ENCODE data around the gene TGOLN2. TPM values are rescaled to one million over a fixed set of nuclear protein-coding genes. Genes with fewer than 3 reads are reported as not detected.
A peak's percentile ranks its signal among the peaks of the same experiment; 100 is the strongest.

The TGOLN2 gene
- total and polyA plus RNA-seq, 2 of the 13 experiments (the other 11 are each of a cell fraction or from before 2014, with no cell fraction given) = 99.6 to 155 TPM

DNA sequence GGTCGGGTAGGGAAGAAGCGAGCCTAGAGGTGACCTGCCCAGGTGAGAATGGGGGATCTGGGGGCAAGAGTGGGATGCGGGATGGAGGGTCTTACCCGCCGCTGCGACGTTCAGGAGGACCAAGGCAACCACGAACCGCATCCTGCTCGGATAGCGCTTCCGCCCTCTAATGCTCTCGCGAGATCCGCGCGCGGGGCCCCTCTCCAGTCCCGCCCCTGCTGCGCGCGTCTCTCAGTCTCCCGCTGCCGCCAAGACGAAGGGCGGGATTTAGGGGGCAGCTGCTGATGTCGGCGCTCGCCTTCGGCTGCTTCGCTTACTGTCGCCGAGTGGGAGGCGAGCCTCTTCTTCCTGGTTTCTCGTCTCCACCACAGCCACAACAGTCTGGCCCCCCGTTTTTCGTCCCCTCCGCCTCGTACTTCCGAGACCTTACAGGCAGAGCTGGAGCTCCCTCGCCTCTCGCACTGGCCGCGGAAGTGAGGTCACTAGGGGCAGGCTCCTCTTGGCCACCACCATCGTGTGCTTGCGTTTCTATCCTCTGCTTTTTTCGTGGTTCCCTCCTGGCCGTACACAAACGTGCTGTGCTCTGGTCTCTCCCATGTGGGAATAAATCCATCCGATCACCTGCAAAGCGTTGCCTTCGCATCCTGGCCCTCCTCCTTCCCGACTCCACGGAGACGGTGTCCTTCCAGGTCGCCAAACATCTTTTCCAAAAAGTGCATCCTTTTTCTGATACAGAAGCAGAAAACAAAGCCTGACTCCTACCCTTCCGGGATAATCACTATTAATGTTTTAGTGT, at the start of gene TGOLN2 (continued):
- TF ChIP-seq, protein P1, sequence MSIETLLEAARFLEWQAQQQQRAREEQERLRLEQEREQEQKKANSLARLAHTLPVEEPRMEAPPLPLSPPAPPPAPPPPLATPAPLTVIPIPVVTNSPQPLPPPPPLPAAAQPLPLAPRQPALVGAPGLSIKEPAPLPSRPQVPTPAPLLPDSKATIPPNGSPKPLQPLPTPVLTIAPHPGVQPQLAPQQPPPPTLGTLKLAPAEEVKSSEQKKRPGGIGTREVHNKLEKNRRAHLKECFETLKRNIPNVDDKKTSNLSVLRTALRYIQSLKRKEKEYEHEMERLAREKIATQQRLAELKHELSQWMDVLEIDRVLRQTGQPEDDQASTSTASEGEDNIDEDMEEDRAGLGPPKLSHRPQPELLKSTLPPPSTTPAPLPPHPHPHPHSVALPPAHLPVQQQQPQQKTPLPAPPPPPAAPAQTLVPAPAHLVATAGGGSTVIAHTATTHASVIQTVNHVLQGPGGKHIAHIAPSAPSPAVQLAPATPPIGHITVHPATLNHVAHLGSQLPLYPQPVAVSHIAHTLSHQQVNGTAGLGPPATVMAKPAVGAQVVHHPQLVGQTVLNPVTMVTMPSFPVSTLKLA (IDR thresholded peaks at IDR 0.05) = no peak
- TF ChIP-seq FOXO1 (CRISPR knock-in tag; IDR thresholded peaks at IDR 0.05) = peak; percentile 80
- TF ChIP-seq PRPF4 (IDR thresholded peaks at IDR 0.05; ENCODE audit: low read depth, low read length, poor library complexity, severe bottlenecking) = no peak
- peak; percentile 92 for TF ChIP-seq SAP130 (CRISPR knock-in tag; IDR thresholded peaks at IDR 0.05; ENCODE audit: low read depth)
- TF ChIP-seq ZNF75D (CRISPR knock-in tag; IDR thresholded peaks at IDR 0.05; ENCODE audit: borderline replicate concordance) = peak; percentile 49; the same call in 1 of the 2 replicates
- TF ChIP-seq, protein P2, sequence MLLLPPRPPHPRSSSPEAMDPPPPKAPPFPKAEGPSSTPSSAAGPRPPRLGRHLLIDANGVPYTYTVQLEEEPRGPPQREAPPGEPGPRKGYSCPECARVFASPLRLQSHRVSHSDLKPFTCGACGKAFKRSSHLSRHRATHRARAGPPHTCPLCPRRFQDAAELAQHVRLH (CRISPR knock-in tag; IDR thresholded peaks at IDR 0.05; ENCODE audit: borderline replicate concordance, low read depth) = peak; percentile 98
- TF ChIP-seq, protein P3, sequence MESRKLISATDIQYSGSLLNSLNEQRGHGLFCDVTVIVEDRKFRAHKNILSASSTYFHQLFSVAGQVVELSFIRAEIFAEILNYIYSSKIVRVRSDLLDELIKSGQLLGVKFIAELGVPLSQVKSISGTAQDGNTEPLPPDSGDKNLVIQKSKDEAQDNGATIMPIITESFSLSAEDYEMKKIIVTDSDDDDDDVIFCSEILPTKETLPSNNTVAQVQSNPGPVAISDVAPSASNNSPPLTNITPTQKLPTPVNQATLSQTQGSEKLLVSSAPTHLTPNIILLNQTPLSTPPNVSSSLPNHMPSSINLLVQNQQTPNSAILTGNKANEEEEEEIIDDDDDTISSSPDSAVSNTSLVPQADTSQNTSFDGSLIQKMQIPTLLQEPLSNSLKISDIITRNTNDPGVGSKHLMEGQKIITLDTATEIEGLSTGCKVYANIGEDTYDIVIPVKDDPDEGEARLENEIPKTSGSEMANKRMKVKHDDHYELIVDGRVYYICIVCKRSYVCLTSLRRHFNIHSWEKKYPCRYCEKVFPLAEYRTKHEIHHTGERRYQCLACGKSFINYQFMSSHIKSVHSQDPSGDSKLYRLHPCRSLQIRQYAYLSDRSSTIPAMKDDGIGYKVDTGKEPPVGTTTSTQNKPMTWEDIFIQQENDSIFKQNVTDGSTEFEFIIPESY (CRISPR knock-in tag; IDR thresholded peaks at IDR 0.05) = peak; percentile 38
- TF ChIP-seq MXD4 (CRISPR knock-in tag; IDR thresholded peaks at IDR 0.05) = peak; percentile 92
- TF ChIP-seq REL (CRISPR knock-in tag; conservative IDR thresholded peaks at IDR 0.05) = peak; percentile 89; the same call in 1 of the 2 replicates
- TF ChIP-seq ZNF549 (CRISPR knock-in tag; IDR thresholded peaks at IDR 0.05) = 0 out of 2 replicates have a peak, but pooled peaks have one; percentile 32
- TF ChIP-seq ZNF296 (CRISPR knock-in tag; conservative IDR thresholded peaks at IDR 0.05) = peak; percentile 96
- TF ChIP-seq, protein P4, sequence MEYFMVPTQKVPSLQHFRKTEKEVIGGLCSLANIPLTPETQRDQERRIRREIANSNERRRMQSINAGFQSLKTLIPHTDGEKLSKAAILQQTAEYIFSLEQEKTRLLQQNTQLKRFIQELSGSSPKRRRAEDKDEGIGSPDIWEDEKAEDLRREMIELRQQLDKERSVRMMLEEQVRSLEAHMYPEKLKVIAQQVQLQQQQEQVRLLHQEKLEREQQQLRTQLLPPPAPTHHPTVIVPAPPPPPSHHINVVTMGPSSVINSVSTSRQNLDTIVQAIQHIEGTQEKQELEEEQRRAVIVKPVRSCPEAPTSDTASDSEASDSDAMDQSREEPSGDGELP (IDR thresholded peaks at IDR 0.05; ENCODE audit: borderline replicate concordance, low read depth) = peak; percentile 66; the same call in 1 of the 2 replicates
- TF ChIP-seq DNMT3B (CRISPR knock-in tag; conservative IDR thresholded peaks at IDR 0.05) = peak; percentile 90; the same call in 1 of the 2 replicates
- TF ChIP-seq ZNF230 (CRISPR knock-in tag; IDR thresholded peaks at IDR 0.05) = peak; percentile 96
- TF ChIP-seq, protein P5, sequence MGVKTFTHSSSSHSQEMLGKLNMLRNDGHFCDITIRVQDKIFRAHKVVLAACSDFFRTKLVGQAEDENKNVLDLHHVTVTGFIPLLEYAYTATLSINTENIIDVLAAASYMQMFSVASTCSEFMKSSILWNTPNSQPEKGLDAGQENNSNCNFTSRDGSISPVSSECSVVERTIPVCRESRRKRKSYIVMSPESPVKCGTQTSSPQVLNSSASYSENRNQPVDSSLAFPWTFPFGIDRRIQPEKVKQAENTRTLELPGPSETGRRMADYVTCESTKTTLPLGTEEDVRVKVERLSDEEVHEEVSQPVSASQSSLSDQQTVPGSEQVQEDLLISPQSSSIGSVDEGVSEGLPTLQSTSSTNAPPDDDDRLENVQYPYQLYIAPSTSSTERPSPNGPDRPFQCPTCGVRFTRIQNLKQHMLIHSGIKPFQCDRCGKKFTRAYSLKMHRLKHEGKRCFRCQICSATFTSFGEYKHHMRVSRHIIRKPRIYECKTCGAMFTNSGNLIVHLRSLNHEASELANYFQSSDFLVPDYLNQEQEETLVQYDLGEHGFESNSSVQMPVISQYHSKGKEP (CRISPR knock-in tag; IDR thresholded peaks at IDR 0.05) = peak; percentile 51; the same call in 1 of the 2 replicates
- TF ChIP-seq SATB2 (CRISPR knock-in tag; IDR thresholded peaks at IDR 0.05) = peak; percentile 94
- peak; percentile 73 for TF ChIP-seq RXRB (CRISPR knock-in tag; IDR thresholded peaks at IDR 0.05; ENCODE audit: borderline replicate concordance)
- TF ChIP-seq NR3C1 (CRISPR knock-in tag; IDR thresholded peaks at IDR 0.05) = no peak
- TF ChIP-seq, protein P6, sequence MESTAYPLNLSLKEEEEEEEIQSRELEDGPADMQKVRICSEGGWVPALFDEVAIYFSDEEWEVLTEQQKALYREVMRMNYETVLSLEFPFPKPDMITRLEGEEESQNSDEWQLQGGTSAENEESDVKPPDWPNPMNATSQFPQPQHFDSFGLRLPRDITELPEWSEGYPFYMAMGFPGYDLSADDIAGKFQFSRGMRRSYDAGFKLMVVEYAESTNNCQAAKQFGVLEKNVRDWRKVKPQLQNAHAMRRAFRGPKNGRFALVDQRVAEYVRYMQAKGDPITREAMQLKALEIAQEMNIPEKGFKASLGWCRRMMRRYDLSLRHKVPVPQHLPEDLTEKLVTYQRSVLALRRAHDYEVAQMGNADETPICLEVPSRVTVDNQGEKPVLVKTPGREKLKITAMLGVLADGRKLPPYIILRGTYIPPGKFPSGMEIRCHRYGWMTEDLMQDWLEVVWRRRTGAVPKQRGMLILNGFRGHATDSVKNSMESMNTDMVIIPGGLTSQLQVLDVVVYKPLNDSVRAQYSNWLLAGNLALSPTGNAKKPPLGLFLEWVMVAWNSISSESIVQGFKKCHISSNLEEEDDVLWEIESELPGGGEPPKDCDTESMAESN (CRISPR knock-in tag; conservative IDR thresholded peaks at IDR 0.05) = peak; percentile 98
- no peak for TF ChIP-seq ZNF652 (CRISPR knock-in tag; IDR thresholded peaks at IDR 0.05; ENCODE audit: borderline replicate concordance, low read depth)
- TF ChIP-seq EZH2 (conservative IDR thresholded peaks at IDR 0.05; ENCODE audit: low read depth, low read length) = no peak
- TF ChIP-seq SCMH1 (CRISPR knock-in tag; IDR thresholded peaks at IDR 0.05; ENCODE audit: borderline replicate concordance) = no peak

All from HepG2 (cell line).